IPS-20b (cell line): ENCODE measurements around the gene MGAT4B.

Experiments
- H3K27ac ChIP-seq: one replicate; pipeline ENCODE4 v1.5.1; 2013; ENCODE audit warnings: low read length
- H3K27me3 ChIP-seq: 2 replicates; pipeline ENCODE4 v1.6.1; 2013; ENCODE audit warnings: mild to moderate bottlenecking, low read length, inconsistent platforms; ENCODE audit not compliant: insufficient read depth
- H3K36me3 ChIP-seq: 2 replicates; pipeline ENCODE4 v1.6.1; 2013; ENCODE audit warnings: low read depth, mild to moderate bottlenecking, inconsistent platforms, low read length, moderate library complexity; ENCODE audit not compliant: insufficient read depth
- H3K4me1 ChIP-seq: 2 replicates; pipeline ENCODE4 v1.6.1; 2013; ENCODE audit warnings: mild to moderate bottlenecking, control low read depth, inconsistent platforms, low read length, moderate library complexity; ENCODE audit not compliant: insufficient read depth
- H3K4me3 ChIP-seq: 2 replicates; pipeline ENCODE4 v1.5.1; 2013; ENCODE audit warnings: mild to moderate bottlenecking, low read length, inconsistent platforms
- H3K9ac ChIP-seq: 2 replicates; pipeline ENCODE4 v1.6.1; 2013; ENCODE audit warnings: low read depth, mild to moderate bottlenecking, inconsistent platforms, low read length, moderate library complexity
- H3K9me3 ChIP-seq: 2 replicates; pipeline ENCODE4 v1.6.1; 2013; ENCODE audit warnings: mild to moderate bottlenecking, low read depth, low read length, inconsistent platforms; ENCODE audit not compliant: insufficient read depth

Gene MGAT4B

GRCh38 chr5:179803651-179804554 lies 2.8 kb downstream of the MGAT4B start:
- Histone ChIP-seq H3K9me3 (no peaks in the 10 kb centered on the region), H3K4me1 (peaks cover 17% of the 10 kb centered on the region), H3K4me3 (no peak overlapping the region), H3K27ac (no peak overlapping the region), H3K27me3 (peaks cover 10% of the 10 kb centered on the region; the same call in 1 of the 2 replicates), H3K9ac (no peak overlapping the region), H3K36me3 (peaks cover 17% of the 10 kb centered on the region)

GRCh38 chr5:179802950-179803562 lies 3.6 kb downstream of the MGAT4B start:
- H3K36me3 ChIP-seq: peaks cover 26% of the 10 kb centered on the region
- no peak overlapping the region for H3K27ac ChIP-seq
- H3K9me3 ChIP-seq: no peaks in the 10 kb centered on the region
- H3K4me3 ChIP-seq: peak overlapping the region; percentile 30; the same call in 1 of the 2 replicates
- H3K9ac ChIP-seq: peak overlapping the region; percentile 41; the same call in 1 of the 2 replicates
- H3K27me3 ChIP-seq: peaks cover 10% of the 10 kb centered on the region; the same call in 1 of the 2 replicates
- H3K4me1 ChIP-seq: peaks cover 17% of the 10 kb centered on the region

GRCh38 chr5:179802207-179802883 lies 4.3 kb downstream of the MGAT4B start:
- peaks cover 10% of the 10 kb centered on the region; the same call in 1 of the 2 replicates for H3K27me3 ChIP-seq
- H3K4me3 ChIP-seq: peak overlapping the region; percentile 30; the same call in 1 of the 2 replicates
- H3K9me3 ChIP-seq: no peaks in the 10 kb centered on the region
- H3K9ac ChIP-seq: peak overlapping the region; percentile 41; the same call in 1 of the 2 replicates
- H3K4me1 ChIP-seq: peaks cover 17% of the 10 kb centered on the region
- H3K27ac ChIP-seq: no peak overlapping the region
- peaks cover 31% of the 10 kb centered on the region for H3K36me3 ChIP-seq

- peaks cover 17% of the 10 kb centered on the region for H3K4me1 ChIP-seq
Observed at GRCh38 chr5:179801304-179802206, 5.1 kb downstream of the MGAT4B start.

GRCh38 chr5:179800696-179801201 lies 5.9 kb downstream of the MGAT4B start:
- Histone ChIP-seq H3K4me1 (peaks cover 17% of the 10 kb centered on the region), H3K9ac (no peak overlapping the region), H3K27ac (no peak overlapping the region), H3K36me3 (peaks cover 37% of the 10 kb centered on the region), H3K9me3 (no peaks in the 10 kb centered on the region), H3K27me3 (peaks cover 10% of the 10 kb centered on the region; the same call in 1 of the 2 replicates), H3K4me3 (no peak overlapping the region)

More at GRCh38 chr5:179801304-179802206, 5.1 kb downstream of the MGAT4B start:
- Histone ChIP-seq H3K9me3 (no peaks in the 10 kb centered on the region), H3K27ac (no peak overlapping the region), H3K4me3 (no peak overlapping the region), H3K9ac (no peak overlapping the region), H3K36me3 (peaks cover 37% of the 10 kb centered on the region), H3K27me3 (peaks cover 10% of the 10 kb centered on the region; the same call in 1 of the 2 replicates)

GRCh38 chr5:179800071-179800695 lies 6.5 kb downstream of the MGAT4B start:
- Histone ChIP-seq H3K27me3 (peaks cover 7% of the 10 kb centered on the region; the same call in 1 of the 2 replicates), H3K4me3 (no peak overlapping the region), H3K9ac (no peak overlapping the region), H3K4me1 (peaks cover 17% of the 10 kb centered on the region), H3K9me3 (no peaks in the 10 kb centered on the region), H3K27ac (no peak overlapping the region), H3K36me3 (peaks cover 37% of the 10 kb centered on the region)

- Histone ChIP-seq H3K36me3 (peaks cover 37% of the 10 kb centered on the region), H3K27me3 (peaks cover 7% of the 10 kb centered on the region; the same call in 1 of the 2 replicates), H3K4me3 (no peak overlapping the region), H3K9me3 (no peaks in the 10 kb centered on the region), H3K27ac (no peak overlapping the region), H3K9ac (no peak overlapping the region), H3K4me1 (peaks cover 22% of the 10 kb centered on the region)
Observed at GRCh38 chr5:179799644-179799973, 7.1 kb downstream of the MGAT4B start.

GRCh38 chr5:179798771-179799643 lies 7.7 kb downstream of the MGAT4B start:
- Histone ChIP-seq H3K9me3 (no peaks in the 10 kb centered on the region), H3K27ac (no peak overlapping the region), H3K36me3 (peaks cover 37% of the 10 kb centered on the region), H3K9ac (no peak overlapping the region), H3K4me3 (no peak overlapping the region), H3K27me3 (0 out of 2 replicates have a peak, but pooled peaks cover 6% of the 10 kb centered on the region), H3K4me1 (peaks cover 23% of the 10 kb centered on the region)

GRCh38 chr5:179798144-179798770 lies 8.4 kb downstream of the MGAT4B start:
- Histone ChIP-seq H3K9ac (no peak overlapping the region), H3K27ac (no peak overlapping the region), H3K9me3 (no peaks in the 10 kb centered on the region), H3K4me3 (no peak overlapping the region), H3K27me3 (0 out of 2 replicates have a peak, but pooled peaks cover 6% of the 10 kb centered on the region), H3K36me3 (peaks cover 37% of the 10 kb centered on the region), H3K4me1 (peaks cover 18% of the 10 kb centered on the region)
